ENCODE results near the gene COL18A1. TPM values are rescaled to one million over a fixed set of nuclear protein-coding genes. Genes with fewer than 3 reads are reported as not detected.

The COL18A1 gene
- total and polyA plus RNA-seq, 2 of the 8 experiments (the other 6 are each of a cell fraction or from before 2014, with no cell fraction given): 145 to 201 TPM

- TF ChIP-seq EP300 (IDR thresholded peaks at IDR 0.05; ENCODE audit: borderline replicate concordance in 1 of 2, low read depth in 2 of 2, low read length in 2 of 2) (no peak), POLR2A (IDR thresholded peaks at IDR 0.05; ENCODE audit: control extremely low read depth in 1 of 2, low read depth in 2 of 2, low read length in 2 of 2) (no peak), TAF1 (IDR thresholded peaks at IDR 0.05; ENCODE audit: low read depth, low read length) (no peak)
- TF ChIP-seq, protein P1, sequence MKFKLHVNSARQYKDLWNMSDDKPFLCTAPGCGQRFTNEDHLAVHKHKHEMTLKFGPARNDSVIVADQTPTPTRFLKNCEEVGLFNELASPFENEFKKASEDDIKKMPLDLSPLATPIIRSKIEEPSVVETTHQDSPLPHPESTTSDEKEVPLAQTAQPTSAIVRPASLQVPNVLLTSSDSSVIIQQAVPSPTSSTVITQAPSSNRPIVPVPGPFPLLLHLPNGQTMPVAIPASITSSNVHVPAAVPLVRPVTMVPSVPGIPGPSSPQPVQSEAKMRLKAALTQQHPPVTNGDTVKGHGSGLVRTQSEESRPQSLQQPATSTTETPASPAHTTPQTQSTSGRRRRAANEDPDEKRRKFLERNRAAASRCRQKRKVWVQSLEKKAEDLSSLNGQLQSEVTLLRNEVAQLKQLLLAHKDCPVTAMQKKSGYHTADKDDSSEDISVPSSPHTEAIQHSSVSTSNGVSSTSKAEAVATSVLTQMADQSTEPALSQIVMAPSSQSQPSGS (IDR thresholded peaks at IDR 0.05; ENCODE audit: low read length): no peak
These were observed 7.6 kb upstream of the COL18A1 start (continued) for GRCh38 chr21:45397381-45397780.

Measured in H1 (cell line).